Heart left ventricle (tissue), 16 donors: Measurements from ENCODE around the gene FKBP6. TPM values are rescaled to one million over a fixed set of nuclear protein-coding genes. Genes with fewer than 3 reads are reported as not detected.
A peak's percentile ranks its signal among the peaks of the same experiment; 100 is the strongest.
"Not testable (repeated sequence)": the region's sequence is repeated elsewhere in the genome, so short reads cannot be mapped to it uniquely, and the experiment has no call there.

Source experiments
- ATAC-seq, 4 donors: fragments of 200-7000 bp; cut with Tn5 transposase; one replicate each; pipeline ENCODE4 v1.9.1; 2020 to 2022; ENCODE audit warnings: moderate library complexity in 4 of 4, mild to moderate bottlenecking in 3 of 4, moderate number of reproducible peaks in 1 of 4
- DNase-seq, 5 donors: peaks; one replicate each; pipeline ENCODE4 v3.0.0-alpha.2; 2020
- H3K27ac ChIP-seq, 12 donors: fragments of 200-600 bp; sonication (generic) in 4 of 12; one replicate each; pipeline versions ENCODE4 v1.5.0 to v1.8.0; 2016 to 2022; ENCODE audit warnings: mild to moderate bottlenecking in 2 of 12
- H3K27me3 ChIP-seq, 9 donors: fragments of 200-600 bp; sonication (generic) in 2 of 9; one replicate each; pipeline versions ENCODE4 v1.5.1 to v1.8.0; 2016 to 2022; ENCODE audit warnings: mild to moderate bottlenecking in 3 of 9
- H3K36me3 ChIP-seq, 9 donors: fragments of 200-600 bp; sonication (generic) in 2 of 9; one replicate each; pipeline versions ENCODE4 v1.5.0 to v1.8.0; 2018 to 2022; ENCODE audit warnings: mild to moderate bottlenecking in 2 of 9
- H3K4me1 ChIP-seq, 12 donors: fragments of 200-600 bp; sonication (generic) in 4 of 12; one replicate each; pipeline versions ENCODE4 v1.5.0 to v1.8.0; 2016 to 2022; ENCODE audit warnings: mild to moderate bottlenecking in 3 of 12
- H3K4me3 ChIP-seq, 12 donors: fragments of 200-600 bp; sonication (generic) in 4 of 12; one replicate each; pipeline versions ENCODE4 v1.5.0 to v1.8.0; 2017 to 2022; ENCODE audit warnings: mild to moderate bottlenecking in 9 of 12, moderate library complexity in 4 of 12
- H3K9me3 ChIP-seq, 12 donors: fragments of 200-600 bp; sonication (generic) in 4 of 12; one replicate each; pipeline versions ENCODE4 v1.5.0 to v1.8.0; 2016 to 2022; ENCODE audit warnings: mild to moderate bottlenecking in 1 of 12
- POLR2A ChIP-seq, 2 donors: fragments of 450-650 bp; IDR thresholded peaks; one replicate each; pipeline ENCODE4 v1.6.1; 2017; ENCODE audit warnings: antibody characterized with exemption in 2 of 2, mild to moderate bottlenecking in 2 of 2, moderate library complexity in 2 of 2
- WGBS, 4 donors: extraction: QIAGEN DNeasy Blood & Tissue Kit in 2 of 4; methylation state at CpG; one replicate each; pipeline versions ENCODE4 v1.1.5 to v1.1.7; 2013 to 2018; 5-methylcytosine and 5-hydroxymethylcytosine counted together
- intact Hi-C, 10 donors: fragments of 100-400 bp; cut with DNase I; formaldehyde crosslinking; loops; one replicate each; pipeline versions ENCODE4 v1.11.1 to v1.14.2; 2022
- polyA plus RNA-seq, 2 donors: library from polyadenylated mRNA; stranded (reverse); fragments of 200-250 nt; gene quantifications; one replicate each; pipeline ENCODE4 v1.2.3, GENCODE V29; 2013
- total RNA-seq, 9 donors: library from RNA; depleted of rRNA in 2 of 9; stranded (reverse); fragments of >200 nt in 2 of 9; fragmentation: NEBNext Ultra II Directional in 3 of 9; extraction: Animal tissue kit (Norgen Biotek cat#: 25700) in 3 of 9; gene quantifications; one replicate each; pipeline versions ENCODE4 v1.1.0 to v1.2.4, GENCODE V29; 2016 to 2023
- TF ChIP-seq, protein P1 (sequence below), 12 donors: fragments of 200-600 bp; sonication (generic) in 4 of 12; IDR thresholded peaks; one replicate each; pipeline versions ENCODE4 v1.5.0 to v1.8.0; 2018 to 2022; ENCODE audit warnings: antibody characterized with exemption in 12 of 12, mild to moderate bottlenecking in 5 of 12
- donor health status: ischemic (EF 13 %, LVEDD 7.1; RV severe dilation, severe dysfunction).
- donor health status: healthy with polysubstance abuse.
- donor health status: DM: no; HTN: yes; CAD: no.
- donor health status: DM: no; HTN: no; CAD: no.
- donor health status: ischemic (EF 25% LVEDD 6.9; RV normal size, moderate dysfunction).
- donor health status: ischemic (EF 25% LVEDD 5.7; RV mildly dilated, moderate dysfunction).
- donor health status: healthy.
- donor health status: DM: yes; HTN: yes; CAD: no.
- donor health status: ischemic (EF 35%, LVEDD 5.7; RV mildly dilated, moderate dysfunction).
- donor health status: nonischemic (EF 11% LVEDD 7.7; RV severe dilation, severe dysfunction).
- donor health status: DM: yes; HTN: yes; CAD: no.
- donor health status: PGD.
- donor health status: ischemic (EF 29% LVEDD 5.4; RV normal size, mild dysfunction).
- donor health status: nonischemic (EF 23%, LVEDD 6.1; RV moderate dilation, normal function).

The FKBP6 gene
- total and polyA plus RNA-seq, 11 donors: not detected

DNA sequence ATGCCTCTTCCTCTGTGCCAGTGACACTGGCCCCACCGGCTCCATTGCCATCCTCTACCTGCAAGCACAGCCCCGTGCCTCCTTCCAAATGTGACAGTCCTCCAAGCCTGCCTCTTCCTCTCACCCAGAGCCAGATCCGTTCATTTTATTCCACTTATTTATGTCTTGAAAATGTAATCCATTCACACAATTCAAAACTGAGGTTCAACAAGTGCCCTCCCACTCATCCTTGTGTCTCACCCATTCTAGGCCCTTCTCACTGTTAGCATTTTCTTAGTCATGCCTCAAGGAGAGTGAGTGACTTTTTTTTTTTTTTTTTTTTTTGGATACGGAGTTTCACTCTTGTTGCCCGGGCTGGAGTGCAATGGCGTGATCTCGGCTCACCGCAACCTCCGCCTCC, 41.7 kb downstream of the FKBP6 start:
- TF ChIP-seq, protein P1, sequence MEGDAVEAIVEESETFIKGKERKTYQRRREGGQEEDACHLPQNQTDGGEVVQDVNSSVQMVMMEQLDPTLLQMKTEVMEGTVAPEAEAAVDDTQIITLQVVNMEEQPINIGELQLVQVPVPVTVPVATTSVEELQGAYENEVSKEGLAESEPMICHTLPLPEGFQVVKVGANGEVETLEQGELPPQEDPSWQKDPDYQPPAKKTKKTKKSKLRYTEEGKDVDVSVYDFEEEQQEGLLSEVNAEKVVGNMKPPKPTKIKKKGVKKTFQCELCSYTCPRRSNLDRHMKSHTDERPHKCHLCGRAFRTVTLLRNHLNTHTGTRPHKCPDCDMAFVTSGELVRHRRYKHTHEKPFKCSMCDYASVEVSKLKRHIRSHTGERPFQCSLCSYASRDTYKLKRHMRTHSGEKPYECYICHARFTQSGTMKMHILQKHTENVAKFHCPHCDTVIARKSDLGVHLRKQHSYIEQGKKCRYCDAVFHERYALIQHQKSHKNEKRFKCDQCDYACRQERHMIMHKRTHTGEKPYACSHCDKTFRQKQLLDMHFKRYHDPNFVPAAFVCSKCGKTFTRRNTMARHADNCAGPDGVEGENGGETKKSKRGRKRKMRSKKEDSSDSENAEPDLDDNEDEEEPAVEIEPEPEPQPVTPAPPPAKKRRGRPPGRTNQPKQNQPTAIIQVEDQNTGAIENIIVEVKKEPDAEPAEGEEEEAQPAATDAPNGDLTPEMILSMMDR (IDR thresholded peaks at IDR 0.05): no peak
- TF ChIP-seq POLR2A (IDR thresholded peaks at IDR 0.05): no peak
- 89 to 92% (median 91%) methylated on average over 9 of the region's 9 CpGs for WGBS, 4 donors
- DNase-seq: no peak
- no peaks in the 10 kb centered on the region for H3K4me1 ChIP-seq
- no peak overlapping the region for H3K4me3 ChIP-seq
- H3K36me3 ChIP-seq: no peaks in the 10 kb centered on the region
- no peaks in the 10 kb centered on the region for H3K9me3 ChIP-seq
- no peak for ATAC-seq
- intact Hi-C loops: loop anchor here in 1 of 10 donors (5.0 kb wide), 1 partner anchor 52 kb away; no protein-coding TSS in a partner anchor
- no peaks in the 10 kb centered on the region for H3K27me3 ChIP-seq
- no peak overlapping the region for H3K27ac ChIP-seq

DNA sequence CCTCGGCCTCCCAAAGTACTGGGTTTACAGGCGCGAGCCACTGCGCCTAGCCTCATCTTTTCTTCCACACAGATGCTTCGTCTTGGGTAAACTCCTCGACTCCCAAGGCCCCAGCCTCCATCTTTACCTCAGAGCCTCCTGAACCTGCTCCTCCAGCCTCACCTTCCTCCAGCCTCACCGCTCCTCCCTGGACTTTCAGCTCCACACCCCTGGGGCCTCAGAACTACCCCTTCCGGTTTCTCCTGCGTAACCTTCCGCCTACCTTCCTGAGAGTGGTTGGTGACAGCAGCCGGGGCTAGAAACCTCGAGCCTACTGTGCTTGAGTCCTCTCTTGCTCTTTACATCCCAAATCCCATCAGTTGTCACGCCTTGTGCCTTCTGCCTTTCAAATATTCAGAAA, 45.8 kb downstream of the FKBP6 start:
- peaks cover 0 to 3% (median 0%) of the 10 kb centered on the region in 12 donors for H3K4me1 ChIP-seq
- H3K4me3 ChIP-seq: no peak overlapping the region
- no peaks in the 10 kb centered on the region for H3K36me3 ChIP-seq
- no peaks in the 10 kb centered on the region for H3K9me3 ChIP-seq
- peaks cover 0 to 30% (median 16%) of the 10 kb centered on the region in 9 donors for H3K27me3 ChIP-seq
- ATAC-seq (no peak), DNase-seq (no peak)
- WGBS, 4 donors: 84 to 89% (median 89%) methylated on average over 13 of the region's 13 CpGs
- intact Hi-C loops: no loop called here
- H3K27ac ChIP-seq: no peak overlapping the region
- TF ChIP-seq, protein P1 (IDR thresholded peaks at IDR 0.05): no peak
- no peak for TF ChIP-seq POLR2A (IDR thresholded peaks at IDR 0.05)

DNA sequence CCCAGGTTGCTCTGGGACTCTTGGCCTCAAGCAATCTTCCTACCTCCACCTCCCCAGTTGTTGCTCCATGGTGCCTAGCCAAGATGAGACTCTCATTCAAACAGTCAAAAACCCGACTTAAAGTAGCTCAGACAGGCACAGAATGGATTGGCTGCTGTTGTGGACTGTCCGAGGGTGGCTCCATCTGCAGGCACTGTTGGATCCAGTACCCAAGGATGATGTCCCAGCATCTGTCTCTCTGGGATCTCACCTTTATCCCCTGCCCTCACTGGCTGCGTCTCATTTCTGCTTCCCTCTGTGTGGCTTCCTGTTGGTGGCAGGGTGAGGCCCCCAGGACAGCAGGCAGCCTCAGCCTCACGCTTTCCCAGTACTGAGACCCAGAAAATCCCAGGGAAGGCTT, 48.3 kb downstream of the FKBP6 start:
- DNase-seq, H3K4me3 ChIP-seq, H3K36me3 ChIP-seq, intact Hi-C loops, H3K27ac ChIP-seq, ATAC-seq, H3K4me1 ChIP-seq, H3K9me3 ChIP-seq: not testable (repeated sequence)
- WGBS, 4 donors: 69 to 76% (median 74%) methylated on average over 4 of the region's 4 CpGs
- peaks cover 0 to 33% (median 22%) of the 10 kb centered on the region in 9 donors for H3K27me3 ChIP-seq

DNA sequence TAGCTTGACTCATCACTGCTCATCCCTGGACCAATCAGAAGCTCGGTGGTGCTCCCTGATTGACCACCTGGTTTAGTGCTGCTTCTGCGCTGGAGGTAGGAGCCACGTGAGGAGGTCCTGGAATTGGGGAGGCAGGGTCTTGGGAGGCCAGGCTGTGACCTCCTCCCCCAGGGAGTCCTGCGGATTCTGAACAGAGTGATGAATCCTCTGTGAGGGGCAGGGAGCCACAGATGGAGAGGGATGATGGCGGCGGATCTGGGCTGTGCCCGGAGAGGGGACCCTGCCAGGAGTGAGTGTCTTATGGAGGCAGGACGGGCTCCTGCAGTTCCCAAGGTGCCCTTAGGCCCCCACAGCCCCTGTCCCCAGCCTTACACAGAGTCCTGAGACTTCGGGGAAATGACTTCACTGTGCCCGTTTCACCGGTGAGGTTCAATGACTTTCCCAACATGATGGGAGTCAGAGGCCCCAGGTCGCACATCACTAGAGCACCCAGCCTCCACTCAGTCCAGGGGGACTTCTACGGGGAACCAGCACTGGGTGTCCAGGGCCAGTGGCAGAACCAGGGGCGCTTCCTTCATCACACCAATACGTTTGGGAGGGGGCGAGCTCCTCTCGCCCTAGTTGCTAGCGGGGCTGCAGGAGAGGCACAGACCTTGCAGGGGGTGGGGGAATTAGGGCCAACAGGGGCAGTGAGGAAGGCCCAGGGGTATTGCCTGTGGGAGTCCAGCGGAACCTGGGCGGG, 48.9 kb downstream of the FKBP6 start:
- intact Hi-C loops: no loop called here
- no peak for ATAC-seq
- 74 to 89% (median 77%) methylated on average over 14 to 20 of the region's 20 CpGs for WGBS, 4 donors
- peaks cover 0 to 36% (median 23%) of the 10 kb centered on the region in 9 donors for H3K27me3 ChIP-seq
- H3K4me3 ChIP-seq: no peak overlapping the region
- DNase-seq: no peak
- no peaks in the 10 kb centered on the region for H3K9me3 ChIP-seq
- H3K36me3 ChIP-seq: no peaks in the 10 kb centered on the region
- no peak overlapping the region for H3K27ac ChIP-seq
- TF ChIP-seq, protein P1 (IDR thresholded peaks at IDR 0.05): no peak
- no peak for TF ChIP-seq POLR2A (IDR thresholded peaks at IDR 0.05)
- H3K4me1 ChIP-seq: peaks cover 0 to 3% (median 0%) of the 10 kb centered on the region in 12 donors

DNA sequence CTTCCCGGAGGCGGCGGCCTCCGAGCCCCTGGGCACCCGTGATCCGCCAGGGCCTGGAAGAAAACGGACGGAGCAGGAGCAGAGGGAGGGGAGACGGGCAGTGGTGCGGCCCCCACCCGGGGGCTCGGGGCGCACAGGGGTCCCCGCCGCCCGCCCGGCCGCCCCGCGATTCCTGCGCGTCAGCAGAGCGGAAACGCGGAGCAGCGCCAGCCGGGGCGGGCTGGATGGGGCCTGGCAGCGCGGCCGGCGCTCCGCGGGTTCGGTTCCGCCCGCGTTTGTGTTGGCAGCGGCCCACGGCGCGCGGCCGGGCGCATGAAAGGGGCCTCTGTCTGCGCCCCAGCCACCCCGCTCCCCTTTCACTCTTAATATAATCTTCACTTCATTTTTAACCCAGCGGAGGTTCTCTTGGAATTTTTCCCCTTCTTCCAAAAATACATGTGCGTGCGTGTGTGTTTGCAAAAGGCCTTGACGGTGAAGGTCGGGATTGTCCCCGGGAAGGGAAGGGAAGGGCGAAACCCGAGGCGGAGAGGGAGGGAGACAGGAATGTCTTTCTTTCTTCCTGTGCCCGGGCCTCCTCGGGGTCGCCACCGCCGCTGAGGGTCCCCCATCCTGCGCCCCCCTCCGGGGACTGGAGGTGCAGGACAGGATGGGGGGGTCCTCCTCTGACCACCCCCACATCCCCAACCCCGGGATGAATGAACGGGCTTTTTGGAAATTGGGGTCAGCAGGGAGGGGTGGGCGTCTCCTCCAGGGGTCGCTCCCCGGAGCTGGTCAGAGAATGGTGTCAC, 49.6 kb downstream of the FKBP6 start:
- ATAC-seq, intact Hi-C loops, H3K9me3 ChIP-seq, H3K27ac ChIP-seq, H3K36me3 ChIP-seq, H3K4me1 ChIP-seq, DNase-seq: not testable (repeated sequence)
- Histone ChIP-seq H3K27me3 (peaks cover 0 to 38% (median 23%) of the 10 kb centered on the region in 9 donors), H3K4me3 (peak overlapping the region in 2 of 12 donors; percentile 5 to 18)
- 6 to 9% (median 8%) methylated on average over 48 to 68 of the region's 68 CpGs for WGBS, 4 donors
